HEK293 (cell line): Measurements from ENCODE around the gene C2orf81.

Experiments used
- CTCF ChIA-PET: fragments of 350-600 bp; formaldehyde crosslinking; extraction: SDS; loops from one replicate; lab custom pipeline; 2021; ENCODE audit warnings: antibody characterized with exemption; lab: Yijun Ruan, JAX
- POLR2A ChIA-PET: fragments of 300-600 bp; formaldehyde crosslinking; extraction: SDS; loops from one replicate; lab custom pipeline; 2020; ENCODE audit warnings: antibody characterized with exemption, inconsistent platforms; lab: Yijun Ruan, JAX
- H3K27ac ChIP-seq: fragments of 200-500 bp; sonication (Bioruptor generic); 2 replicates; pipeline ENCODE4 v1.5.1; 2014; ENCODE audit warnings: low read depth, low read length, control low read depth, inconsistent platforms; ENCODE audit errors: extremely low read depth
- H3K36me3 ChIP-seq, 2 experiments: fragments of 200-500 bp in 1 of 2; sonication (Bioruptor generic) in 1 of 2; 1 replicate in 1 of 2; 2 replicates in 1 of 2; pipeline ENCODE4 v1.5.1; 2014 to 2017; ENCODE audit warnings: inconsistent platforms in 2 of 2, low read length in 2 of 2; ENCODE audit not compliant: control insufficient read depth in 2 of 2, insufficient read depth in 1 of 2
- H3K4me1 ChIP-seq: fragments of 200-500 bp; sonication (Bioruptor generic); 2 replicates; pipeline ENCODE4 v1.5.1; 2014; ENCODE audit warnings: mild to moderate bottlenecking, low read length, inconsistent platforms; ENCODE audit not compliant: control insufficient read depth, insufficient read depth
- H3K4me3 ChIP-seq: 2 replicates; pipeline ENCODE4 v1.5.1; 2011; ENCODE audit warnings: low read depth, mild to moderate bottlenecking, control low read depth, low read length, moderate library complexity
- H3K9me3 ChIP-seq: fragments of 200-500 bp; sonication (Bioruptor generic); 2 replicates; pipeline ENCODE4 v1.5.1; 2014; ENCODE audit warnings: low read depth, low read length, inconsistent platforms; ENCODE audit not compliant: control insufficient read depth, insufficient read depth
- BCL11A ChIP-seq: fragments of 450-650 bp; formaldehyde crosslinking; IDR thresholded peaks from 2 replicates; pipeline ENCODE4 v1.5.1; 2016; ENCODE audit warnings: low read depth, missing biosample characterization, missing genetic modification characterization
- KLF1 ChIP-seq: fragments of 450-650 bp; formaldehyde crosslinking; IDR thresholded peaks from 2 replicates; pipeline ENCODE4 v1.5.1; 2016; ENCODE audit warnings: missing biosample characterization, missing genetic modification characterization
- KLF9 ChIP-seq: fragments of 450-650 bp; formaldehyde crosslinking; IDR thresholded peaks from 2 replicates; pipeline ENCODE4 v1.5.1; 2016; ENCODE audit warnings: missing biosample characterization, missing genetic modification characterization, low read depth
- TCF7L2 ChIP-seq: IDR thresholded peaks from 2 replicates; pipeline ENCODE4 v1.6.1; 2011; ENCODE audit warnings: low read depth, mild to moderate bottlenecking, inconsistent platforms, low read length, moderate library complexity, borderline replicate concordance
- ZNF133 ChIP-seq: fragments of 450-650 bp; formaldehyde crosslinking; IDR thresholded peaks from 2 replicates; pipeline ENCODE4 v1.5.1; 2016; ENCODE audit warnings: missing biosample characterization, missing genetic modification characterization
- ZNF2 ChIP-seq: fragments of 450-650 bp; formaldehyde crosslinking; IDR thresholded peaks from 2 replicates; pipeline ENCODE4 v1.5.1; 2016; ENCODE audit warnings: missing biosample characterization, missing genetic modification characterization
- ZNF239 ChIP-seq: fragments of 450-650 bp; formaldehyde crosslinking; IDR thresholded peaks from 2 replicates; pipeline ENCODE4 v1.5.1; 2016; ENCODE audit warnings: missing biosample characterization, missing genetic modification characterization
- ZNF311 ChIP-seq: fragments of 450-650 bp; formaldehyde crosslinking; IDR thresholded peaks from 2 replicates; pipeline ENCODE4 v1.5.1; 2017; ENCODE audit warnings: missing biosample characterization, missing genetic modification characterization, borderline replicate concordance
- ZNF426 ChIP-seq: fragments of 450-650 bp; formaldehyde crosslinking; IDR thresholded peaks from 2 replicates; pipeline ENCODE4 v1.5.1; 2017; ENCODE audit warnings: missing biosample characterization, missing genetic modification characterization, mild to moderate bottlenecking, inconsistent platforms, moderate library complexity
- ZNF600 ChIP-seq: fragments of 450-650 bp; formaldehyde crosslinking; IDR thresholded peaks from 2 replicates; pipeline ENCODE4 v1.5.1; 2016; ENCODE audit warnings: missing biosample characterization, missing genetic modification characterization
- ZNF623 ChIP-seq: fragments of 450-650 bp; formaldehyde crosslinking; IDR thresholded peaks from 2 replicates; pipeline ENCODE4 v1.5.1; 2016; ENCODE audit warnings: missing biosample characterization, missing genetic modification characterization
- ZNF629 ChIP-seq: fragments of 450-650 bp; formaldehyde crosslinking; IDR thresholded peaks from 2 replicates; pipeline ENCODE4 v1.5.1; 2017; ENCODE audit warnings: missing biosample characterization, missing genetic modification characterization
- ZNF664 ChIP-seq: fragments of 450-650 bp; formaldehyde crosslinking; IDR thresholded peaks from 2 replicates; pipeline ENCODE4 v1.5.1; 2016; ENCODE audit warnings: missing biosample characterization, missing genetic modification characterization
- ZNF707 ChIP-seq: fragments of 450-650 bp; formaldehyde crosslinking; IDR thresholded peaks from 2 replicates; pipeline ENCODE4 v1.5.1; 2016; ENCODE audit warnings: missing biosample characterization, missing genetic modification characterization
- ZNF768 ChIP-seq: fragments of 450-650 bp; formaldehyde crosslinking; IDR thresholded peaks from 2 replicates; pipeline ENCODE4 v1.5.1; 2018; ENCODE audit warnings: missing biosample characterization, mild to moderate bottlenecking, missing genetic modification characterization
- ZNF776 ChIP-seq: fragments of 450-650 bp; formaldehyde crosslinking; IDR thresholded peaks from 2 replicates; pipeline ENCODE4 v1.5.0; 2017; ENCODE audit warnings: missing biosample characterization, missing genetic modification characterization, borderline replicate concordance
- ZXDB ChIP-seq: fragments of 450-650 bp; formaldehyde crosslinking; IDR thresholded peaks from 2 replicates; pipeline ENCODE4 v1.5.1; 2016; ENCODE audit warnings: missing biosample characterization, missing genetic modification characterization
- TF ChIP-seq, protein P1 (sequence below): fragments of 450-650 bp; formaldehyde crosslinking; optimal IDR thresholded peaks from 2 replicates; pipeline ENCODE3; 2016; ENCODE audit warnings: missing biosample characterization, mild to moderate bottlenecking, missing genetic modification characterization
- TF ChIP-seq, protein P2 (sequence below): fragments of 450-650 bp; formaldehyde crosslinking; IDR thresholded peaks from 2 replicates; pipeline ENCODE4 v1.5.1; 2017; ENCODE audit warnings: missing biosample characterization, missing genetic modification characterization
- TF ChIP-seq, protein P3 (sequence below): fragments of 450-650 bp; formaldehyde crosslinking; IDR thresholded peaks from 2 replicates; pipeline ENCODE4 v1.5.1; 2016; ENCODE audit warnings: missing biosample characterization, missing genetic modification characterization
- TF ChIP-seq, protein P4 (sequence below): fragments of 450-650 bp; formaldehyde crosslinking; IDR thresholded peaks from 2 replicates; pipeline ENCODE4 v1.5.1; 2016; ENCODE audit warnings: missing biosample characterization, missing genetic modification characterization
- TF ChIP-seq, protein P5 (sequence below): fragments of 450-650 bp; formaldehyde crosslinking; IDR thresholded peaks from 2 replicates; pipeline ENCODE4 v1.5.1; 2016; ENCODE audit warnings: missing biosample characterization, missing genetic modification characterization
- TF ChIP-seq, protein P6 (sequence below): fragments of 450-650 bp; formaldehyde crosslinking; IDR thresholded peaks from 2 replicates; pipeline ENCODE4; 2016; ENCODE audit warnings: missing biosample characterization, missing genetic modification characterization

C2orf81 gene

DNA sequence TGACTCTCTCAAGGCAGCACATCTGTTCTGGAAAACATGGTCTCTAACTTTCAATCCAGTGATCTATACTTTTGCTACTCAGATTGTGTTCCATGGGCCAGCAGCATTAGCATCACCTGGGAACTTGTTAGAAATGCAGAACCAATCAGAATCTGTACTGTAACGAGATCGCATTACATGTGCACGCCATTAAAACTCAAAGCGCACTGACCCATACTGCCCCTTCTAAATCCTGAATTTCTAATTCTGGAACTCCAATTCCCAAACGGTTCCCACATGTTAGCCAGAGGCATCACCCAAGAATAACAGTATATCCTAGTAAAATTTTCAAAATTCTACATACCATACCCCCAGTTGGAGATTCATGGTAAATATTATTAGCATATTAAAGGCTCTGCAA is 30.8 kb downstream of the C2orf81 start:
- Histone ChIP-seq H3K27ac (no peak overlapping the region; the same call in 1 of the 2 replicates), H3K36me3 (peaks cover 0 to 18% of the 10 kb centered on the region in 2 experiments; a peak in 2 of 3 replicates), H3K4me1 (peaks cover 8% of the 10 kb centered on the region; the same call in 1 of the 2 replicates), H3K9me3 (no peaks in the 10 kb centered on the region), H3K4me3 (peak overlapping the region; percentile 92)
- TF ChIP-seq ZXDB (0 out of 2 replicates have a peak, but pooled peaks have one; percentile 25), ZNF600 (tag by site-specific recombination) (peak; percentile 73), TCF7L2 (no peak), ZNF629 (tag by site-specific recombination) (no peak), ZNF776 (no peak), ZNF133 (tag by site-specific recombination) (no peak), BCL11A (tag by site-specific recombination) (no peak), ZNF311 (tag by site-specific recombination) (no peak)
- ChIA-PET POLR2A (interaction anchor here (0.9 to 2.1 kb wide), 12 partner anchors 8 to 653 kb away, joined by 3 to 20 read pairs (median 7); partner anchors contain the start of genes DCTN1, STAMBP, TPRKB and WBP1), CTCF (interaction anchor here (0.6 to 3.9 kb wide), 11 partner anchors 8 to 563 kb away, joined by 3 to 35 read pairs (median 3); no protein-coding TSS in a partner anchor)

DNA sequence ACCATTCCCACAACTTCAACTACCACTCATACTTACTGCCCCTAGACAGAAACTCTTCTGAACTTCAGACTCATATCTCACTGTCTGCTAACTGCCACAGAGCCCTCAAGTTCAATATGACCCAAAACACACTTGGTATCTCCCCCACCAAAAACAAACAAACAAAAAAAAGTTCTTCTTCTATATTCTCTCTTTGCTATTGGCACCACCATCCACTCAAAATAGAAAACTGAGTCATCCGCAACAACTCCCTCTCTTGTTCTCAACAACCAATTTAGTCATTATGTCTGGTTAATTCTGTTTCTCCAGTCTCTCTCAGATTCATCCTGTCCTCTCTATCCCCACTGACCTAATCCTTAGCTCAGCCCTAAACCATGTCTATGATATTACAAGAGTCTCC is 34.1 kb downstream of the C2orf81 start:
- ChIA-PET CTCF (interaction anchor here (0.7 to 0.8 kb wide), 3 partner anchors 8 to 291 kb away, joined by 3 to 6 read pairs (median 4); no protein-coding TSS in a partner anchor), POLR2A (no interaction called here)
- TF ChIP-seq, protein P1, sequence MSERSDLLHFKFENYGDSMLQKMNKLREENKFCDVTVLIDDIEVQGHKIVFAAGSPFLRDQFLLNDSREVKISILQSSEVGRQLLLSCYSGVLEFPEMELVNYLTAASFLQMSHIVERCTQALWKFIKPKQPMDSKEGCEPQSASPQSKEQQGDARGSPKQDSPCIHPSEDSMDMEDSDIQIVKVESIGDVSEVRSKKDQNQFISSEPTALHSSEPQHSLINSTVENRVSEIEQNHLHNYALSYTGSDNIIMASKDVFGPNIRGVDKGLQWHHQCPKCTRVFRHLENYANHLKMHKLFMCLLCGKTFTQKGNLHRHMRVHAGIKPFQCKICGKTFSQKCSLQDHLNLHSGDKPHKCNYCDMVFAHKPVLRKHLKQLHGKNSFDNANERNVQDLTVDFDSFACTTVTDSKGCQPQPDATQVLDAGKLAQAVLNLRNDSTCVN (tag by site-specific recombination) = no peak
- no peak for TF ChIP-seq ZNF664 (tag by site-specific recombination)
- TF ChIP-seq, protein P2, sequence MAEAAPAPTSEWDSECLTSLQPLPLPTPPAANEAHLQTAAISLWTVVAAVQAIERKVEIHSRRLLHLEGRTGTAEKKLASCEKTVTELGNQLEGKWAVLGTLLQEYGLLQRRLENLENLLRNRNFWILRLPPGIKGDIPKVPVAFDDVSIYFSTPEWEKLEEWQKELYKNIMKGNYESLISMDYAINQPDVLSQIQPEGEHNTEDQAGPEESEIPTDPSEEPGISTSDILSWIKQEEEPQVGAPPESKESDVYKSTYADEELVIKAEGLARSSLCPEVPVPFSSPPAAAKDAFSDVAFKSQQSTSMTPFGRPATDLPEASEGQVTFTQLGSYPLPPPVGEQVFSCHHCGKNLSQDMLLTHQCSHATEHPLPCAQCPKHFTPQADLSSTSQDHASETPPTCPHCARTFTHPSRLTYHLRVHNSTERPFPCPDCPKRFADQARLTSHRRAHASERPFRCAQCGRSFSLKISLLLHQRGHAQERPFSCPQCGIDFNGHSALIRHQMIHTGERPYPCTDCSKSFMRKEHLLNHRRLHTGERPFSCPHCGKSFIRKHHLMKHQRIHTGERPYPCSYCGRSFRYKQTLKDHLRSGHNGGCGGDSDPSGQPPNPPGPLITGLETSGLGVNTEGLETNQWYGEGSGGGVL = peak; percentile 28; the same call in 1 of the 2 replicates
- no peak for TF ChIP-seq KLF1 (tag by site-specific recombination)
- no peak for TF ChIP-seq ZNF768 (tag by site-specific recombination)
- TF ChIP-seq, protein P3, sequence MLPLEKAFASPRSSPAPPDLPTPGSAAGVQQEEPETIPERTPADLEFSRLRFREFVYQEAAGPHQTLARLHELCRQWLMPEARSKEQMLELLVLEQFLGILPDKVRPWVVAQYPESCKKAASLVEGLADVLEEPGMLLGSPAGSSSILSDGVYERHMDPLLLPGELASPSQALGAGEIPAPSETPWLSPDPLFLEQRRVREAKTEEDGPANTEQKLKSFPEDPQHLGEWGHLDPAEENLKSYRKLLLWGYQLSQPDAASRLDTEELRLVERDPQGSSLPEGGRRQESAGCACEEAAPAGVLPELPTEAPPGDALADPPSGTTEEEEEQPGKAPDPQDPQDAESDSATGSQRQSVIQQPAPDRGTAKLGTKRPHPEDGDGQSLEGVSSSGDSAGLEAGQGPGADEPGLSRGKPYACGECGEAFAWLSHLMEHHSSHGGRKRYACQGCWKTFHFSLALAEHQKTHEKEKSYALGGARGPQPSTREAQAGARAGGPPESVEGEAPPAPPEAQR (tag by site-specific recombination) = no peak
- TF ChIP-seq ZNF239 (tag by site-specific recombination) = no peak
- TF ChIP-seq, protein P4, sequence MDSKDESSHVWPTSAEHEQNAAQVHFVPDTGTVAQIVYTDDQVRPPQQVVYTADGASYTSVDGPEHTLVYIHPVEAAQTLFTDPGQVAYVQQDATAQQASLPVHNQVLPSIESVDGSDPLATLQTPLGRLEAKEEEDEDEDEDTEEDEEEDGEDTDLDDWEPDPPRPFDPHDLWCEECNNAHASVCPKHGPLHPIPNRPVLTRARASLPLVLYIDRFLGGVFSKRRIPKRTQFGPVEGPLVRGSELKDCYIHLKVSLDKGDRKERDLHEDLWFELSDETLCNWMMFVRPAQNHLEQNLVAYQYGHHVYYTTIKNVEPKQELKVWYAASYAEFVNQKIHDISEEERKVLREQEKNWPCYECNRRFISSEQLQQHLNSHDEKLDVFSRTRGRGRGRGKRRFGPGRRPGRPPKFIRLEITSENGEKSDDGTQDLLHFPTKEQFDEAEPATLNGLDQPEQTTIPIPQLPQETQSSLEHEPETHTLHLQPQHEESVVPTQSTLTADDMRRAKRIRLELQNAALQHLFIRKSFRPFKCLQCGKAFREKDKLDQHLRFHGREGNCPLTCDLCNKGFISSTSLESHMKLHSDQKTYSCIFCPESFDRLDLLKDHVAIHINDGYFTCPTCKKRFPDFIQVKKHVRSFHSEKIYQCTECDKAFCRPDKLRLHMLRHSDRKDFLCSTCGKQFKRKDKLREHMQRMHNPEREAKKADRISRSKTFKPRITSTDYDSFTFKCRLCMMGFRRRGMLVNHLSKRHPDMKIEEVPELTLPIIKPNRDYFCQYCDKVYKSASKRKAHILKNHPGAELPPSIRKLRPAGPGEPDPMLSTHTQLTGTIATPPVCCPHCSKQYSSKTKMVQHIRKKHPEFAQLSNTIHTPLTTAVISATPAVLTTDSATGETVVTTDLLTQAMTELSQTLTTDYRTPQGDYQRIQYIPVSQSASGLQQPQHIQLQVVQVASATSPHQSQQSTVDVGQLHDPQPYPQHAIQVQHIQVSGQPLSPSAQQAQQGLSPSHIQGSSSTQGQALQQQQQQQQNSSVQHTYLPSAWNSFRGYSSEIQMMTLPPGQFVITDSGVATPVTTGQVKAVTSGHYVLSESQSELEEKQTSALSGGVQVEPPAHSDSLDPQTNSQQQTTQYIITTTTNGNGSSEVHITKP (tag by site-specific recombination) = peak; percentile 67
- no peak for TF ChIP-seq KLF9 (tag by site-specific recombination)
- no peak for TF ChIP-seq ZNF623 (tag by site-specific recombination)
- TF ChIP-seq, protein P5, sequence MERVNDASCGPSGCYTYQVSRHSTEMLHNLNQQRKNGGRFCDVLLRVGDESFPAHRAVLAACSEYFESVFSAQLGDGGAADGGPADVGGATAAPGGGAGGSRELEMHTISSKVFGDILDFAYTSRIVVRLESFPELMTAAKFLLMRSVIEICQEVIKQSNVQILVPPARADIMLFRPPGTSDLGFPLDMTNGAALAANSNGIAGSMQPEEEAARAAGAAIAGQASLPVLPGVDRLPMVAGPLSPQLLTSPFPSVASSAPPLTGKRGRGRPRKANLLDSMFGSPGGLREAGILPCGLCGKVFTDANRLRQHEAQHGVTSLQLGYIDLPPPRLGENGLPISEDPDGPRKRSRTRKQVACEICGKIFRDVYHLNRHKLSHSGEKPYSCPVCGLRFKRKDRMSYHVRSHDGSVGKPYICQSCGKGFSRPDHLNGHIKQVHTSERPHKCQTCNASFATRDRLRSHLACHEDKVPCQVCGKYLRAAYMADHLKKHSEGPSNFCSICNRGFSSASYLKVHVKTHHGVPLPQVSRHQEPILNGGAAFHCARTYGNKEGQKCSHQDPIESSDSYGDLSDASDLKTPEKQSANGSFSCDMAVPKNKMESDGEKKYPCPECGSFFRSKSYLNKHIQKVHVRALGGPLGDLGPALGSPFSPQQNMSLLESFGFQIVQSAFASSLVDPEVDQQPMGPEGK (tag by site-specific recombination) = no peak
- no peak for TF ChIP-seq ZNF707 (tag by site-specific recombination)
- TF ChIP-seq, protein P6, sequence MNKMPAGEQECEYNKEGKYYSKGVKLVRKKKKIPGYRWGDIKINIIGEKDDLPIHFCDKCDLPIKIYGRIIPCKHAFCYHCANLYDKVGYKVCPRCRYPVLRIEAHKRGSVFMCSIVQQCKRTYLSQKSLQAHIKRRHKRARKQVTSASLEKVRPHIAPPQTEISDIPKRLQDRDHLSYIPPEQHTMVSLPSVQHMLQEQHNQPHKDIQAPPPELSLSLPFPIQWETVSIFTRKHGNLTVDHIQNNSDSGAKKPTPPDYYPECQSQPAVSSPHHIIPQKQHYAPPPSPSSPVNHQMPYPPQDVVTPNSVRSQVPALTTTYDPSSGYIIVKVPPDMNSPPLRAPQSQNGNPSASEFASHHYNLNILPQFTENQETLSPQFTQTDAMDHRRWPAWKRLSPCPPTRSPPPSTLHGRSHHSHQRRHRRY = no peak
- no peak for TF ChIP-seq ZNF2 (tag by site-specific recombination)
- no peak for TF ChIP-seq ZNF426 (tag by site-specific recombination)
- TF ChIP-seq, all 188 proteins: peak for 2

More for the DNA sequence above, 34.1 kb downstream of the C2orf81 start:
- Histone ChIP-seq H3K9me3 (no peaks in the 10 kb centered on the region), H3K36me3 (peaks cover 0 to 39% of the 10 kb centered on the region in 2 experiments; a peak in 2 of 3 replicates), H3K4me3 (no peak overlapping the region), H3K4me1 (peaks cover 8% of the 10 kb centered on the region; the same call in 1 of the 2 replicates), H3K27ac (no peak overlapping the region)
